HEK293T (cell line): ENCODE data around the gene DAG1.

Experiments
- CTCF ChIA-PET: fragments of 350-600 bp; formaldehyde crosslinking; extraction: SDS; loops from one replicate; lab custom pipeline; 2021; ENCODE audit warnings: antibody characterized with exemption, inconsistent platforms; lab: Yijun Ruan, JAX
- POLR2A ChIA-PET: fragments of 350-600 bp; formaldehyde crosslinking; extraction: SDS; loops from one replicate; lab custom pipeline; 2020; ENCODE audit warnings: antibody characterized with exemption, inconsistent platforms; lab: Yijun Ruan, JAX
- DNase-seq: peaks from one replicate; pipeline ENCODE4 v3.0.0; 2012; ENCODE audit warnings: mixed read lengths; ENCODE audit errors: extremely low spot score
- ARNT ChIP-seq: fragments of 450-650 bp; IDR thresholded peaks from 2 replicates; pipeline ENCODE4 v1.6.1; 2017; ENCODE audit warnings: mild to moderate bottlenecking
- BHLHE40 ChIP-seq: fragments of 450-650 bp; IDR thresholded peaks from 2 replicates; pipeline ENCODE4 v1.6.1; 2016; ENCODE audit warnings: mild to moderate bottlenecking, moderate library complexity, borderline replicate concordance
- CTBP1 ChIP-seq: fragments of 450-650 bp; IDR thresholded peaks from 2 replicates; pipeline ENCODE4 v1.6.1; 2016; ENCODE audit warnings: borderline replicate concordance
- ELF4 ChIP-seq: fragments of 450-650 bp; IDR thresholded peaks from 2 replicates; pipeline ENCODE4 v1.6.1; 2017; ENCODE audit warnings: antibody characterized with exemption
- FOXA1 ChIP-seq: fragments of 450-650 bp; IDR thresholded peaks from 2 replicates; pipeline ENCODE4 v1.6.1; 2016; ENCODE audit warnings: mild to moderate bottlenecking
- FOXK2 ChIP-seq: fragments of 450-650 bp; IDR thresholded peaks from 2 replicates; pipeline ENCODE4 v1.6.1; 2016; ENCODE audit warnings: mild to moderate bottlenecking
- FOXM1 ChIP-seq: fragments of 450-650 bp; IDR thresholded peaks from 2 replicates; pipeline ENCODE4 v1.6.1; 2017; ENCODE audit warnings: mild to moderate bottlenecking, borderline replicate concordance
- HDGF ChIP-seq: fragments of 450-650 bp; IDR thresholded peaks from 2 replicates; pipeline ENCODE4 v1.6.1; 2017; ENCODE audit warnings: antibody characterized with exemption, borderline replicate concordance
- L3MBTL2 ChIP-seq: fragments of 450-650 bp; conservative IDR thresholded peaks from 2 replicates; pipeline ENCODE4 v1.6.1; 2016; ENCODE audit warnings: mild to moderate bottlenecking
- LEF1 ChIP-seq: fragments of 450-650 bp; IDR thresholded peaks from 2 replicates; pipeline ENCODE4 v1.6.1; 2017; ENCODE audit warnings: mild to moderate bottlenecking, borderline replicate concordance
- NFRKB ChIP-seq: fragments of 450-650 bp; IDR thresholded peaks from 2 replicates; pipeline ENCODE4 v1.6.1; 2016; ENCODE audit warnings: mild to moderate bottlenecking, moderate library complexity
- SP1 ChIP-seq: fragments of 450-650 bp; IDR thresholded peaks from 2 replicates; pipeline ENCODE4 v1.6.1; 2017
- SUZ12 ChIP-seq: fragments of 450-650 bp; IDR thresholded peaks from 2 replicates; pipeline ENCODE4 v1.6.1; 2016; ENCODE audit warnings: mild to moderate bottlenecking
- TARDBP ChIP-seq: fragments of 450-650 bp; IDR thresholded peaks from 2 replicates; pipeline ENCODE4 v1.6.1; 2016
- ZNF384 ChIP-seq: fragments of 450-650 bp; IDR thresholded peaks from 2 replicates; pipeline ENCODE4 v1.6.1; 2016
- TF ChIP-seq, protein P1 (sequence below): fragments of 450-650 bp; IDR thresholded peaks from 2 replicates; pipeline ENCODE4 v1.6.1; 2016

DAG1 gene

DNA sequence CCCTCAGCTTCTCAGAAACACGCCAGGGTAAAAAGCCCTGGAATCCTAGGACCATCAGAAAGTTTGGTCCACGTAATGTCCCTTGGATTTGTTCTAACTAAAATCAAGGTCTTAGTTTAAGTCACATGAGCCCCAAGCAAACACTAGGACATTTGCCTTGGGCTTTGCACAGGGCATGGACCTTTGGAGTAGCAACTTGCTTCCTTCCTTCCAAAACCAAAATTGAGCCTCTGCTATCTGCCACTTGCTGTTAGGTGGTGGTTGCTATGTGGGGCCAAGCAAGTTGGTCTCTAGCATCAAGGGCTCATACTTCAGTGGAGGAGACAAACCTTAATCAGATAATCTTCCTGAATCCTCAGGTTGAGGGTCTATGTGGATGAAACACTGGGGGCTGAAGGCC is 4.0 kb upstream of the DAG1 start:
- ChIA-PET POLR2A (no interaction called here), CTCF (interaction anchor here (0.6 kb wide), 1 partner anchor 13 kb away, joined by 7 read pairs; no protein-coding TSS in a partner anchor)
- no peak for DNase-seq
- TF ChIP-seq FOXM1: no peak
- no peak for TF ChIP-seq CTBP1
- no peak for TF ChIP-seq SUZ12
- no peak for TF ChIP-seq FOXK2
- no peak for TF ChIP-seq TARDBP
- no peak for TF ChIP-seq ELF4

DNA sequence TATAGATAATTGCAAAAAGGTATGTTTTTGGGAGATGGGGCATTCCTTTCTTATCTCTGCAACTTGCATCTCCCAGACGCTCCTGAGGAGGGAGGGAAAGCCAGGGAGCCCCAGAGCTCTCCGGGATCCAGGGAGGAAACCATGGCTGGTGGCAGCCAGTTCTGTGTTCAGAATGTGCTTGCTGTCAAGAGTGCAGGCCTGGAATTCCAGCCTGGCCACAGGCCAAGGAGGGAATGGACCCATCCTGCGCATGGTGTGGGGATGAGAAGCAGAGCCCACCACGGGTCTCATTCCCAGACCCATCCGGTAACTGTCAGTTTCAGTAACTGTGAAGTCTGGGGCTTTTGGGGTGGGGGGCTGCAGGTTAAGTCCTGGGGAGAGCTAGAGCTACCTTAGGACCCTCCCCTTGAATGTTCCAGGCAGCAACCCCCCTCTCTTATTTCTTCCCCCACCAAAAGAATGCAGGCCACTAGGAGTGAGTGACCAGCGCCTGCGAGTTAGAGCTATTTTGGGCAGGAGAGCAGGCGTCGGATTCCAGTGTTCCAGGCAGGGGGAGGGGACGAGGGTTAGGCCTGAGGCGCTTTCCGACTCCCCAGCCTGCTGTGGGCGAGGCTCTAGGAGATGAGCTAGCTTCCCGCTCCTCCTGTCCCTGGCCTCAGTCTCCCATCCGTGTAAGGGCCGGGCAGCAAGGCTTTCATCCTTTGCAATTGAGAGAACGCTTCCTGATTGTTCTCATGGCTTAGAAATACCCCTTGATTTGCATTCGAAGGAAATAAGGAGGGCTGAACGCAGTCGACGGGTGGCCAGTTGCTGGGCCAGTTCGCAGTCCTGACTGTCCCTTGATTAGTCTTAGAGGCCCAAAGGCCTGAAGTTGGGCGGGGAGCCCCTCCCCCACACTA is 781 bp upstream of the DAG1 start:
- ChIA-PET POLR2A (interaction anchor here (0.8 to 3.4 kb wide), 19 partner anchors 9 to 375 kb away, joined by 3 to 20 read pairs (median 4); partner anchors contain the start of genes NICN1, QRICH1, RHOA and TCTA), CTCF (interaction anchor here (1.3 to 2.6 kb wide), 3 partner anchors 20 to 355 kb away, joined by 4 to 5 read pairs (median 4); partner anchors contain the start of gene USP4)
- peak; percentile 63 for DNase-seq
- TF ChIP-seq TARDBP (no peak), ZNF384 (no peak), BHLHE40 (no peak), FOXK2 (no peak), ELF4 (no peak), CTBP1 (no peak), HDGF (0 out of 2 replicates have a peak, but pooled peaks have one; percentile 17), L3MBTL2 (peak; percentile 71)

DNA sequence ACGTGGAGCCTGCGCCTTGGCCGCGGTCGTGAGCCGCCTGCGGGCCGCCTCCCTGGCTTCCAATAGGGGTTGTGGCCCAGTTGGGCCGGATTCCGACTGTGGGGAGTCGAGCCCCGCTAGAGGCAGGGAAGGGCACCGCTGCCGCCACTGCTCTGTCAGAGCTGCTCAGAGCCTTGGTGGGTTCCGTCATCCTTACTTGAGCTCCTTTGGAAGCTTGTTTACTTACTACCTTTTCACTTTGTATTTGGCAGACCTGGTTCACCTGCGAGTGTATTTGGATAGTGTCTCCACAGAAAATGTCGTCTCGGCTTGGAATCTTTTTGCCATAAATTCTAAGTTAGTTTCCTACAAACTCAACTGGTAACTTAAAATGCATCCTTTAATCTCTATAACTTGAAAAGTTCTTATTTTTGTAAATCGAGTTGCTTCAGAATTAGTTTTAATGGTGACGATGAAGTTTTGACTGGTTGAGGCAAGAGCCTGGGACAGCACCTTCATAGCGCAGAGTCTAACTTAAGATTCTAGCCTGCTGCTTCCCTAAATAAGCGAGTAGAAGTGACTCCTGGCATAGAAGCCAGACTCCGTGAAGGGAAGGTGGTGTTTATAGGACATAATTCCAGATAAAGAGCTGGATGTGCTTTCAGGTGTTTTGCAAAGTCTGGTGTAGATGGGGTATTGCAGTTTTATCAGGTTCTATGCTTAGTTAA is 800 bp downstream of the DAG1 start:
- no peak for DNase-seq
- no peak for TF ChIP-seq SUZ12
- TF ChIP-seq NFRKB: no peak
- no peak for TF ChIP-seq FOXM1
- TF ChIP-seq, protein P1, sequence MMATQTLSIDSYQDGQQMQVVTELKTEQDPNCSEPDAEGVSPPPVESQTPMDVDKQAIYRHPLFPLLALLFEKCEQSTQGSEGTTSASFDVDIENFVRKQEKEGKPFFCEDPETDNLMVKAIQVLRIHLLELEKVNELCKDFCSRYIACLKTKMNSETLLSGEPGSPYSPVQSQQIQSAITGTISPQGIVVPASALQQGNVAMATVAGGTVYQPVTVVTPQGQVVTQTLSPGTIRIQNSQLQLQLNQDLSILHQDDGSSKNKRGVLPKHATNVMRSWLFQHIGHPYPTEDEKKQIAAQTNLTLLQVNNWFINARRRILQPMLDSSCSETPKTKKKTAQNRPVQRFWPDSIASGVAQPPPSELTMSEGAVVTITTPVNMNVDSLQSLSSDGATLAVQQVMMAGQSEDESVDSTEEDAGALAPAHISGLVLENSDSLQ: no peak
- no peak for TF ChIP-seq ELF4
- TF ChIP-seq HDGF: no peak
- no peak for TF ChIP-seq LEF1
- no peak for TF ChIP-seq FOXK2
- TF ChIP-seq SP1: no peak
- no peak for TF ChIP-seq L3MBTL2
- ChIA-PET POLR2A (interaction anchor here (0.7 to 3.4 kb wide), 13 partner anchors 11 to 377 kb away, joined by 3 to 20 read pairs (median 5); partner anchors contain the start of genes NICN1, QRICH1 and USP4), CTCF (interaction anchor here (1.8 kb wide), 1 partner anchor 17 kb away, joined by 5 read pairs; no protein-coding TSS in a partner anchor)

DNA sequence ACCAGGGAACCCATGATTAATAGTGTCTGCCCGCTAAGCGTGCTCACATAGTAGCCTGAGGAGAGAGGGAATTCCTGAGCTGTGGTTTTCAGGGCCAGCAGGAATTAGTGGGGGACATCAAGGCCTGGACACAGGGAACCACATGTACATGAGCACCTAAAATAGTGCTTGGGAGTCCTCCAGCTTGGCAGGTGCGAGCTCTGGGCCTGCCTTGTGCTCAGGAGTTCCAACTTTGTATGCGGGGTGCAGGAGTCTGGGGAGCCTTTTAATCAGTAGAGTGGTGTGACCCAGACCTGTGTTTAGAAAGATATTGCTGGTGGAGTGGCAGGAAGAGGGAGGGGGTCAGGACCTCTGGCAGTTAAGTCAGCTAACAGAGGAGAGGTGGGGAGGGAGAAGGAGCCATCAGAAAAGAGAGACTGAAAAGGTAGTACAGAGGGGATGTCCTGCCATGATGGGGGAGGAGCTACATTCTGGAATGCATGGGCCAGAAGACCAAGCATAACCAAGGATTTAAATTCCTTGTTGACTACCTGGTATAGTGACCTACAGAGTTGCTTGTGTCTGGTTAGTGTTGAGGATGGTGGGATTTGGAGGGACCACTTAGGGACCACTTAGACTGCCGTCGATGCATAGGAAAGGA is 1.9 kb downstream of the DAG1 start:
- ChIA-PET POLR2A (interaction anchor here (1.0 to 3.4 kb wide), 5 partner anchors 10 to 132 kb away, joined by 3 to 20 read pairs (median 5); partner anchors contain the start of gene USP4), CTCF (interaction anchor here (1.8 kb wide), 1 partner anchor 18 kb away, joined by 5 read pairs; no protein-coding TSS in a partner anchor)
- no peak for TF ChIP-seq ZNF384
- TF ChIP-seq ELF4: no peak
- TF ChIP-seq LEF1: no peak
- no peak for TF ChIP-seq FOXA1
- no peak for TF ChIP-seq SUZ12
- no peak for TF ChIP-seq FOXM1
- DNase-seq: no peak

DNA sequence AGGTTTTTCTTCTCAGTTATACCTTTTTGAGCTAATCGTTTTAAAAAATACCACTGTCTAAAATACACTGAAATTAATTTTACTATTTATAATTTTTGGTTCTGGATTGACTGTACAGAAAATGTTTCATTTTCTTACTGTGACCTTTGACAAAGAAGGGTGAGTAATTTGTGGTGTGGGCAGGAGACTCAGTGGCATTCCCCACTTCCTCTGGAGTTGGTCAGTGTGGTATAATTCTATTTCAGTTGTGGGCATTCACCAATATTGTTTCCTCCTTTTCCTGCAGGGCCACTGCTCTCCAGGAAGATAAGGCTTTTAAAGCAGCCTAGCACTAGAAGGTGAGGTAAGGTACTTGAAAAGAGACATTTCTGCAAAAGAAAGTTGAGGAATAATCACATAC is 6.5 kb downstream of the DAG1 start:
- CTCF ChIA-PET: no interaction called here
- POLR2A ChIA-PET: no interaction called here
- DNase-seq: no peak

More for the DNA sequence above, 6.5 kb downstream of the DAG1 start:
- TF ChIP-seq SP1 (no peak), BHLHE40 (no peak), FOXM1 (no peak), ARNT (no peak), LEF1 (no peak), SUZ12 (no peak), FOXA1 (no peak), HDGF (no peak), L3MBTL2 (no peak), CTBP1 (no peak), ELF4 (no peak), FOXK2 (no peak)
- TF ChIP-seq, protein P1: no peak
